ENCODE measurements around the gene GRIK4.
"Not testable (repeated sequence)": the region's sequence is repeated elsewhere in the genome, so short reads cannot be mapped to it uniquely, and the experiment has no call there.

The GRIK4 gene

DNA sequence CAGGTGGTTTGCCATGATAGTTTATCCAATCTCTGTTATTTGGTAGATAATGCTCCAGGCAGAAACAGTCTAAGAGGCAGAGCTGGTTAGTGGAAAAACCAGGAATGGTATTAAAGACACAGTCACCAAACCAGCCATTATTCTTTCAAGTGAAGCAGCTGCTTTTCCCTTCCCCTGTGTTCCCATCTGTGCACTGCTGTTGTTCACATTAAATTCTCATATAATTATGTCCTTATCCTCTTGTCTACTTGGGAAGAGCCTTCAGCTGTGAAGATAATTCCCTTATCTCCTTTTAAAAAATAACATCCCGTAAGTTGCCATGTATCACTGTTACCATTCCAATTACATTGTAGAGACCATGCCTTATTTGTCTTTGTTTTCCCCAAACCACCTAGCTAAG lies 507.2 kb downstream of the GRIK4 start:
- TF ChIP-seq, protein P1, sequence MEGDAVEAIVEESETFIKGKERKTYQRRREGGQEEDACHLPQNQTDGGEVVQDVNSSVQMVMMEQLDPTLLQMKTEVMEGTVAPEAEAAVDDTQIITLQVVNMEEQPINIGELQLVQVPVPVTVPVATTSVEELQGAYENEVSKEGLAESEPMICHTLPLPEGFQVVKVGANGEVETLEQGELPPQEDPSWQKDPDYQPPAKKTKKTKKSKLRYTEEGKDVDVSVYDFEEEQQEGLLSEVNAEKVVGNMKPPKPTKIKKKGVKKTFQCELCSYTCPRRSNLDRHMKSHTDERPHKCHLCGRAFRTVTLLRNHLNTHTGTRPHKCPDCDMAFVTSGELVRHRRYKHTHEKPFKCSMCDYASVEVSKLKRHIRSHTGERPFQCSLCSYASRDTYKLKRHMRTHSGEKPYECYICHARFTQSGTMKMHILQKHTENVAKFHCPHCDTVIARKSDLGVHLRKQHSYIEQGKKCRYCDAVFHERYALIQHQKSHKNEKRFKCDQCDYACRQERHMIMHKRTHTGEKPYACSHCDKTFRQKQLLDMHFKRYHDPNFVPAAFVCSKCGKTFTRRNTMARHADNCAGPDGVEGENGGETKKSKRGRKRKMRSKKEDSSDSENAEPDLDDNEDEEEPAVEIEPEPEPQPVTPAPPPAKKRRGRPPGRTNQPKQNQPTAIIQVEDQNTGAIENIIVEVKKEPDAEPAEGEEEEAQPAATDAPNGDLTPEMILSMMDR (conservative IDR thresholded peaks at IDR 0.05; ENCODE audit: low read depth, low read length) = no peak
- H3K4me3 ChIP-seq (ENCODE audit: low read depth, low read length) = no peak overlapping the region
- DNase-seq (ENCODE audit: low read depth) = no peak

DNA sequence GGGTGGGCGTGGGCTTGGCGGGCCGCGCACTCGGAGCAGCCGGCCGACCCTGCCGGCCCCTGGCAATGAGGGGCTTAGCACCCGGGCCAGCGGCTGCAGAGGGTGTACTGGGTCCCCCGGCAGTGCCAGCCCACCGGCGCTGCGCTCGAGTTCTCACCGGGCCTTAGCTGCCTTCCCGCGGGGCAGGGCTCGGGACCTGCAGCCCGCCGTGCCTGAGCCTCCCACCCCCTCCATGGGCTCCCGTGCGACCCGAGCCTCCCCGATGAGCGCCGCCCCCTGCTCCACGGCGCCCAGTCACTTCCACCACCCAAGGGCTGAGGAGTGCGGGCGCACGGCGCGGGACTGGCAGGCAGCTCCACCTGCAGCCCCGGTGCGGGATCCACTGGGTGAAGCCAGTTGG lies 510.2 kb downstream of the GRIK4 start:
- DNase-seq (ENCODE audit: low read depth); H3K4me3 ChIP-seq (ENCODE audit: low read depth, low read length): not testable (repeated sequence)

DNA sequence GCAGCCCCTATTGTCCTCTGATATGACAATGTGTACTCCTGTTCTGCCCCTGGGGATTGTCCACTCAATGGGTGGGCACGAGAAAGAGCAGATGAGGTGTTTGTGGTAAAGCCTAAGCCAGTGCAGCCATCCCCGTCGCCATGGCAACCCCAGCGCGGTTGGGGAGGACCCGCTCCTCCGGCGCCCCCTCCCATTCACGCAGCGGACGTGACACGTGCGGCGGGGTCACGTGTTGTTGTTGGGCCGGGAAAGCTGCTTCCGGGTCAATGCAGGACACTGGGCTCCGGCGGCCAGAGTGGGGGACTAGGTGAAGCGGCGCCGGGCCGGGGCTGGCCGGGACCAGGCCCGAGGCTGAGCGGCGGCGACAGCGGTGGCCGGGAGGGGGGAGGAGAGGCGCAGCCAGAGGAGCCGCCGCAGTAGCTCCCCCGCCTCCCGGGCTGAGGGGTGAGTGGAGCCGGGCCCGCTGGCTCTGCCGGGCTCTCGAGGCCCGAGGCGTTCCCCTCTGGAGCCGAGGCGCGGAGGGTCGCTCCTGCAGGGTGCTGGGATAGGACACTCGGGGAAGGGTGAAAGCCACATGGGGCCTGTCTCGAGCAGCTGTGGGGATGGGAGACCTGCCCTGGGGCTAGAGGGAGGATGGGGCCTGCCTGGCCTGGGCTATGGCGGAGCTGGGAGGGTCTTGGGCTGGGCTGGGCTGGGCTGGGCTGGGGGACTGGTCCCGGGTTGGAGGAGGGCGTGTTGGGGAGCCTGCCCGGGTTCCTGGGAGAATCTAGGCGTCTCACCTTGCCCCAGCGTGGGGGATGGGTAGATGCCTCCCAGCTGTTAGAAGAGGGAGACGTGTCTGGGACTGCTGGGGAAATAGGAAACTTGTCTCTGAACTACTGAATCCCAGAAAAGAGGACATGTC lies 512.6 kb downstream of the GRIK4 start, which contains the start of gene TBCEL:
TBCEL (plus strand) TSS at position 255 of the 904 bp plus-strand sequence. CDS start 21,589 bp downstream, outside the sequence.
- peak; percentile 89 for DNase-seq (ENCODE audit: low read depth)
- TF ChIP-seq, protein P1 (conservative IDR thresholded peaks at IDR 0.05; ENCODE audit: low read depth, low read length) = no peak
- H3K4me3 ChIP-seq (ENCODE audit: low read depth, low read length) = peak within 1 kb of the TSS; percentile 74

DNA sequence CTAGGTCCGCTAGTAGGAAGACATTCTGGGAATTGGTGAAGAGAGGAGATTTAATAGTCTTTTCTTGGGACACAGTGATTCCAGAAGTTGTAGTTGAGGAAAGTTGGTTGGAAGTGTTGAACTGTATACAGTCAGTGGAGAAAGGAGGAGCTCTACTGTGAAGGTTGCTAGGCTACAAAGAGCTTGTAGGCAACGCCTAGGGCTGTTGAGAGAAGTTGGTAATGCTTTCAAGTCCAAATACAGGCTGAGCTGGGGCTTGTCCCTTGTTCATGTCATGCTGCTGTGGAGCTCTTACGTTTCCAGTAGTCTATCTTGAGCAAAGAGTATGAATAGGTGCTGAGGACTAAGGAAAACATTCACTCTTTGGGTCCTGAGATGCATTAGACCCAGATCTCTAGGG lies 513.4 kb downstream of the GRIK4 start:
- peak overlapping the region; percentile 74 for H3K4me3 ChIP-seq (ENCODE audit: low read depth, low read length)
- peak; percentile 36 for DNase-seq (ENCODE audit: low read depth)
- TF ChIP-seq, protein P1 (conservative IDR thresholded peaks at IDR 0.05; ENCODE audit: low read depth, low read length) = no peak

DNA sequence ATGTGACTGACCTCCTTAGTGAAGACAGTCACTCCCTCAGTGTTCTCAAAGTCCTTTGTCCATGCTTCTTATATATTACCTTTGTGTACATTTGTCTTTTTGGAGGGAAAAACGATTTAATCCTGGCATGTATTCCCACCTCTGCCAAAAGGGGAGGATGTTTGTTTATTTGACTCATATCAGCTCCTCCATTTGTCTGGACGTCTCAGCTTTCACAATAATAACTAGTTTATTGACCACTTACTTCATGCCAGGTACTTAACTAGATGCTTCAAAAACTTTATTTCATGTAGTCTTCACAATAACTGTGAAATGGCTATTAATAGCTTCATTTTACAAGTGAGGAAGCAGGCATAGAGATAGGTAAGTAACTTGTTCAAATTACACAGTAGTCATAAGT lies 517.6 kb downstream of the GRIK4 start:
- DNase-seq (ENCODE audit: low read depth) = no peak
- H3K4me3 ChIP-seq (ENCODE audit: low read depth, low read length) = no peak overlapping the region
- TF ChIP-seq, protein P1 (conservative IDR thresholded peaks at IDR 0.05; ENCODE audit: low read depth, low read length) = no peak

DNA sequence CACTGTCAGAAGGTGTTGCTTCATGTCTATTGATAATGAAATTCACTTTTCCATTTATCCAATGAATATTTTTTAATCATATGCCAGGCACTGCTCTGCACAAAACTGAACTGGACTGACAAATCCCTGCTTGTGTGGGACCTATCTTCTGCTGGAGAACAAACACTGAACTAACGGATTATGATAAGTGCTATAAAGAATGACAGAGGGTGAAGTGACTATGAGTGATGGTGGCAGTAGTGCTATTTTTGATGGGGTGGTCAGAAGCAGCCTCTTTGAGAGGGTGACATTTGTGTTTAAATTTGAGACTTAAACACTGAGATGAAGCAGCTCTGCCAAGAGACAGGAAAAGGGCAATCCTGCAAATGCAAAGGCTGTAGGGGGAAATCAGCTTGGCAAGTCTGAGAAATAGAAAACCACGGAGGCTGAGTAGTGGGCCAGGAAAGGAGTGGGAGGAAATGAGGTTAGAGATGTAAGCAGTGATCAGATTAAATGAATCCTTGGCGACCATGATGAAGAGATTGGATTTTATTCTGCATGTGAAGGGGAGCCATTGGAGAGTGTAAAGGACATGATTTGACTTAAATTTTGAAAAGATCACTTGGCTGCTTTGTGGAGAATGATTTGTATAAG lies 518.4 kb downstream of the GRIK4 start:
- DNase-seq (ENCODE audit: low read depth) = no peak
- H3K4me3 ChIP-seq (ENCODE audit: low read depth, low read length) = no peak overlapping the region
- TF ChIP-seq, protein P1 (conservative IDR thresholded peaks at IDR 0.05; ENCODE audit: low read depth, low read length) = no peak

DNA sequence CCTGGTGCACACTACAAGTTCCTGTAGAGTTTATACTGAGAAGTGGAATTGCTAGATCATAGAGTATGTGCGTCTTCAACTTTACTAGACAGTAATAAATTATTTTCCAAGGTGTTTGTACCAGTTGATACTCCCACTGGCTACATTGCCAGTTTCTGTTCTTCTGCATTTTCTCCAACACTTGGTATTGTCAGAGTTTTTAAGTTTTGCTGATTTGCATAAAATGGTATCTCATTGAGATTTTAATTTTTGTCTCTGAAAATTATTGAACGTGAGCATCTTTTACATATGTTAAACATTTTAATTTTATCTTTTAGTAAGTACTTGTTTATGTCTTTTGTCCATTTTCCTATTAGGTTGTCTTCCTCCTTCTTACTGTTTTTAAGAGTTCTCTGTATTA lies 519.6 kb downstream of the GRIK4 start:
- H3K4me3 ChIP-seq (ENCODE audit: low read depth, low read length) = no peak overlapping the region
- TF ChIP-seq, protein P1 (conservative IDR thresholded peaks at IDR 0.05; ENCODE audit: low read depth, low read length) = no peak
- no peak for DNase-seq (ENCODE audit: low read depth)

DNA sequence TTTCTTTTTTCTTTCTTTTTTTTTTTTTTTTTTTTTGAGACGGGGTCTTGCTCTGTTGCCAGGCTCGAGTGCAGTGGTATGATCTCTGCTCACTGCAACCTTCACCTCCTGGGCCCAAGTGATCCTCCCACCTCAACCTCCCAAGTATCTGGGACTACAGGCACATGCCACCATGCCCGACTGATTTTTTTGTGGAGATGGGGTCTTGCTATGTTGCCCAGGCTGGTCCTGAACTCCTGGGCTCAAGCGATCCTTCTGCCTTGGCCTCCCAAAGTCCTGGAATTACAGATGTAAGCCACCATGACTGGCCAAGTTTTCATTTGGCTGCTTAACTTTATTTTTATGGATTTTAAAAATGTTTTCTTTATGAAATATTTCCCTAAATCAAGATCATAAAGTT lies 520.1 kb downstream of the GRIK4 start:
- not testable (repeated sequence) for DNase-seq (ENCODE audit: low read depth); H3K4me3 ChIP-seq (ENCODE audit: low read depth, low read length)

Data from choroid plexus epithelial cell (primary cell).